GM18511 (cell line): ENCODE results near the gene DSN1.

Experiments
- ATAC-seq: cut with Tn5 transposase; IDR thresholded peaks from one replicate; pipeline ENCODE4 v1.9.1; 2021; ENCODE audit warnings: mild to moderate bottlenecking, moderate library complexity; ENCODE audit not compliant: unreplicated experiment

DSN1 gene

DNA sequence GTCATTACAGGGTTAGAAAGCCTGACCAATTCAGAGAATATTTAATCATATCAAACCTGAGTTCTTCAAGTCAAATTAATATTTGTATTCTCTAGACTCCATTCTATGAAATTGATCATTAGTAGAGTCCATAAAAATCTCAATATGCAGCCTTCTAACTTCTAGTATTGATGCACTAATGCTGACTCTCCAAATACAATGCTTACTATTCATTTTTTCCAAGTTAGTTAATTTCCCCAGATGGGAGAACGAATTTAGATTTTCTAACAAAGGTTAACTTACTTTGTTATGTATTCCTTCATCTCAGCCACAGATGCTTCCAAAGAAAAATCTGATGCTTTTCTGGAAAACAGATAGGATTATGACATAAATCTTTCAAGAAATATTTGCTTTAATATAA, 15.3 kb downstream of the DSN1 start:
- no peak for ATAC-seq

DNA sequence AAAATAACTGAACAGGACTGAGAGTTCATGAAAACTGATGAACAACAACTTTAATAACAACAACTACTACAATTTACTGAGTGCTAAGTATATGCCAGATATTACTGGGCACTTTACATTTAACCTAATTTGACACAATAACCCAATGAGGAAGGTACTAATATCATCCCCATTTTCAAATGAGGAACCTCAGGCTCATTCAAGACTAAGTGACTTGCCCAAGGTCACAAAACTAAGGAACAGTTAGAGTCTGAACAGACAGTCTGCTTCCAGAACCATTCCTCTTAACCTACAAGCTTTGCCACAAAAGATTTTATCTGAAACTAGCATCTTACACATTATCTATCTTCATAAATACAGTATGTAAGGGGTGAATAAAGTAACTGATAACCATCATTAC, 17.1 kb downstream of the DSN1 start:
- ATAC-seq, result no peak

DNA sequence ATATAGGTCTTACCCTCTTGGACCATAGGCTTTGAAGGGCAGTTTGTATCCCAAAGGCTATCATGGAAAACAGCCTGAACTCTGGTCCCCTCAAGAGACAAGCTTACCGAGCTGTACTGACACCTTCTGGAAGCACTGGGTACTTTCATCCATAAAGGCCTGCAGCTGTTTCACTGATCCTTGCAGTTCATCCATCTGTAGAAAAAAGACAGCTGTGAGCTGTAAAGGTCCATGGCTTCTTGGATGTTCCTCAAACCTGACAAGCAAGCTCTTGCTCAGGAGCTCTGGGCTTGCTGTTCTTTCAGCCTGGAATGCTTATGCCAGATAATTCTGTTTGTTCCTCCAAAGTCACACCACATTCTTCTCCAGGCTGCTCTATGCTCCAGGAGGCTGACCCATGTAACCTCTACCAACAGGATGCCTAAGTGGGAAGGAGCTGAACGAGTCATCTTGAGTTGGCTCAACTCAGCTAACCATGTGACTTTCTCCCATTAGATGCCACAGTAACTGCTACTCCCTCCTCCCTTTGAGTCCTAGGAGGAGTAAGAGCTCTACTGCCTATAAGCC, 18.8 kb downstream of the DSN1 start:
- ATAC-seq, result no peak

DNA sequence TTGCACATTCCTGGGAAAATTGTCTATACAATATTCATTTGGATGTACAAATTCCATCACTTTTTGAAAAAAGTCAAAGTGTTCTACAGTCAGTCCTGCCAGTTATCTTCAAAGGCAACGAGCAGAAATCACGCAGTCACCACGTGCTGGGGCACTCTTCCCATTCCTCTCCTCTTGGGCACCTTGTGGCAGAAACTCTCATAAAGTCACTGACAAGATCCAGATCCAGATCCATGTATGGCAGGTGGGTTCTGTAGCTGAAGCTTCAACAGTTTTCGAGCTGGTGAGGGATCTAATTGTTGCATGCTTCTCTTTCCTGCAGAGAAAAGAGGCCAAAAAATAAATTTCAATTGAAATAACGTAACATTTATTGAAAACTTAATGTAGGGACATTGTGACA, 21.0 kb downstream of the DSN1 start:
- no peak for ATAC-seq

DNA sequence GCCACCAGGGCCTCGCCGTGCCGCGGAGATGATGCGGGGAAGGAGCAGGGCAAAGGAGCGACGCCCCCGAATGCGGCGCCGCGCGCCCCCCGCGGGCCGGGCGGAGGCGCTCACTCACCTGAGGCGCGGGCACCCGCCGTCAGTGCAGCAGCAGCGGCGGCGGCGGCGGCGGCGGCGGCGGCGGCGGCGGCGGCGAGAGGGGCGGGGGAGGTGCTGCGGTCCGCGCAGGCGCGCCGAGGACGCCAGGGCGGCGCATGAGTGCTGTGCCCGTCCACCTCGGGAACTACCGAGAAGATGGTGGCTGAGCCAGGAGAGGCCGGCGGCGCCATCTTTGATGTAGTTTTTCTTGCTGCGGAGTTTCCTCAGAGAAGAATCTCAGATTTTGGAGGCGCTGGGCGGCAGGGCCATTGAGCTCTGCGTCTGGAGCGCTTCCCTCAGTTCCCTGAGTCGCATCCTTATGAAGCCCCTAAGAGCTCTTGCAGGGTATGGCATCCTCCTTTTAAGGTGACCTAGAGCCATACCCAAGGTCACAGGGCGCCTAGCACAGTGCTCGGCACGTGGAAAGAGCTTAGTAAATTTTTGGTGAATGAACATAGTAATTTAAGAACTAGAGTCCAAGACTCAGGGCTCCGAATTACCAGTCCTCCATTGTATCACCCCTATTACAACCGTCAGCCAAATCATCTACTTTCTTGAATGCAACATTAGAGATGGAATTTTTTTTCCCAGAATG, 27.5 kb downstream of the DSN1 start, which contains the start of gene NDRG3:
Gene NDRG3 (minus strand): TSS at position 164 of the 733 bp plus-strand sequence. CDS start 24,355 bp downstream, outside the sequence.
- peak; percentile 93 for ATAC-seq

DNA sequence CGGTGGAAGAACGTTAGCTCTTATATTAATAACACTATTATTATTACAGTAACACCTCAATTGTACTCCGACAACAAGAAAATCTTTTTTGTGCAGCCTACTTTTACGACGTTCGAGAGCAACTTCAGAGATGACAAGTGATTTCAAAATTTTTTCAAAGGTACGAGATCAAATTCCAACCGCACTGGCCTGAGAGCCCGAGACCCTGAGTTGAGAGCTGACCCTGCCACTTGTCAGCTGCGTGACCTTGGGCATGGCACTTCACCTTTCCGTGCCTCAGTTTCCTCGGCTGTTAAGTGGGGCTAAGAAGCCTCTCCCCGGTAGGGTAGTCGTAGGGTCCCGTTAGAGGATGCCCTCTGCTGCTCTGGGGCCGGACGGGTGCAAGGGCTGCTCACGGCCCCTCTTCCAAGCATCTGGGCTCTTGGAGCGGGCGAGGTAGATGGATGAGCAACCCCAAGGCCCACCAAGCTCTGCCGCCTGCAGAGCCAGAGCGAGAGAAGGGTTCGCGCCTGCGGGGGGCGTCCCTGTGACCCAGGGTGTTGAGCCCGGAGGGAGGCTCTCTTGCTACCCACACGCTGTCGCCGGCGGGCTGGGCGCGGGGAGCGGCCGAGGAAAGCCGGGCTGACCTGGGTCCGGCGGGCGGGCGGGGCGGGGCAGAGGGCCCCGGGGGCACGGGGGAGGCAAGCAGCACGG, 28.2 kb downstream of the DSN1 start:
- ATAC-seq, result peak; percentile 50

DNA sequence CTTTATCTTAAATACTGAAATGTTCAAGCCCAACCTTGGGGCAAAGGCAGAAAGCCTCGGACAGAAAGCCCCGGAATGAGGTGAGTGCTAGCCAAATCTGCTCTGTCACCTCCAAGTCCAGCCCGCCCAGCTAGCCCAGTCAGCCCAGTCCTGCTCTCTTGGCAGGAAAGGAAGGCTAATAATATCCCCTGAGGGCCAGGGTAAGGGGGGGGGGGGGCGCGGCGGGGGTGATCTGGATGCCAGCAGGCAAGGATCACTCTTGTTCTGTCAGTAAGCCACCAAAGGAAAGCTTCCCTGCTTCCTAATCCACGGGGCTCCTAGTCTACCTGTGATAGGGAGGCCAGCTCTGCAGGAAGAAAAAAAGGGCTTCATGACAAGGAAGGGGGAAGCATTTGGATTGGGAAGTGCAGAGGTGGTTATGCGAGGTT, 28.8 kb downstream of the DSN1 start:
- ATAC-seq, result no peak

DNA sequence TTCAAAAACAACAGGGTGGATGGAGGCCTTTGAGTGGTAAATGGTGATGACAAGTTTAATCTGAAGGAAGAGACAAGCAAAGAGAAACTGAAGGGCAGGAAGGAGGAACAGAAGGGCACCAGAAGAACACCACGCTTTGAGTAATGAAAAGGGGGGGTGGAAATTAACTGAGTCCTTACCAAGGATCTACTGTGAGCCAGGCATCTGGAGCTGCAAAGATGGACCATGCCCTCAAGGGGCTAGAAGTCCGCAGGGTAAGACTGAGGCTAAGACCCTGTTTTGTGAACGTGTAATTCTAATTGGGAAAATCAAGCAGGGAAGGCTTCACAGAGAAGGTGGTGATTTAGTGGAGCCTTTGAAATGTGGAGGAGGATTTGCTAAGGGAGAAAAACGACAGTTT, 29.3 kb downstream of the DSN1 start:
- ATAC-seq, result no peak

DNA sequence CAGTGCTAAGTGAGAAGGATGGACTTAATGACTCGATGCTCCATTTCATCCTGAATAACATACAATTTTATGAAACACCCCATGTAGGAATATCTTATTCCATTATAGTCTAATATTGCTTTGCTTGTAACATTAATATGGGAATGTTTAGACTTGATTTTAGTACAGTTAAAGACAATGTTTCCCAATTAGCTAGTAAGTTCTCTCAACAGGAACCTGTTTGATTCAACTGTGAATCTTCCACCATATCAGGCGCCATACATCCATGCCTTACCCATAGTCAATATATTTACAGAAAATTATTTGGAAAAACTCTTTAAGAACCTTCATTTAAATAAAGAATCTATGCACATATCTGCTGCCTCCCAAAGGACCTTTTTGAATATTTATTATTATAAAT, 31.0 kb downstream of the DSN1 start:
- ATAC-seq, result no peak

DNA sequence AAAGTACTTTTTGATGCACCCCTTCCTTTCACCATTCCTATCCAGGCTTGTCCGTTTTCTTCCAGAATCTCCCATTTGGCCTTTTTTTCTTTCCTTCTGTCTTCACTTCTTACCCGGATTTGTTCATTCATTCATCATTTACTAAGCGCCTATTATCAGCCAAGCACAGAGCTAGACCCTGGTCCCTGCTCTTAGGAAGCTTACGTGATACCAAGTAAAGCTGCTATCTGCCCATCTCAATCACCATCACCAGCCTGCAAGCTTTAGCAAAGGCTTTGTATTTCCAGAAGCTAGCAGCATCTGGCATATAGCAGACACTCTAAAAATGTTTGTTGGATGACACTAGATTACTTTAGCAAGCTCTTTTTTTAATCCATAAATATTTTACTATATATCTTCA, 32.5 kb downstream of the DSN1 start:
- ATAC-seq, result no peak

DNA sequence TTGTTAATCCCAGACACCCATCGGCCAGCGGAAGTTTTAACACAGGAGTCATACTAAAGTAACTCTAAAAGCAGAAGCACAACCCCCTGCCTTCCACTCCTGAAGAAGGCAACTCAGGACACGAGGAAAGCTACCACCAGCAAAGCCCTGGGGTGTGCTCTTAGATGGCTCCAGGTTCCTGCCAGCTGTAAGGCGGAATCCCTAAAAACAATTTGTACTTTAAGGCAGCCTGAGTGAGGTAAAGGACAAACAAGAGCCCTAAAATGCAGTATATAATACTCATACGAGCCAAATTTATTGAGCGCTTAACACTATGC, 36.4 kb downstream of the DSN1 start:
- no peak for ATAC-seq

DNA sequence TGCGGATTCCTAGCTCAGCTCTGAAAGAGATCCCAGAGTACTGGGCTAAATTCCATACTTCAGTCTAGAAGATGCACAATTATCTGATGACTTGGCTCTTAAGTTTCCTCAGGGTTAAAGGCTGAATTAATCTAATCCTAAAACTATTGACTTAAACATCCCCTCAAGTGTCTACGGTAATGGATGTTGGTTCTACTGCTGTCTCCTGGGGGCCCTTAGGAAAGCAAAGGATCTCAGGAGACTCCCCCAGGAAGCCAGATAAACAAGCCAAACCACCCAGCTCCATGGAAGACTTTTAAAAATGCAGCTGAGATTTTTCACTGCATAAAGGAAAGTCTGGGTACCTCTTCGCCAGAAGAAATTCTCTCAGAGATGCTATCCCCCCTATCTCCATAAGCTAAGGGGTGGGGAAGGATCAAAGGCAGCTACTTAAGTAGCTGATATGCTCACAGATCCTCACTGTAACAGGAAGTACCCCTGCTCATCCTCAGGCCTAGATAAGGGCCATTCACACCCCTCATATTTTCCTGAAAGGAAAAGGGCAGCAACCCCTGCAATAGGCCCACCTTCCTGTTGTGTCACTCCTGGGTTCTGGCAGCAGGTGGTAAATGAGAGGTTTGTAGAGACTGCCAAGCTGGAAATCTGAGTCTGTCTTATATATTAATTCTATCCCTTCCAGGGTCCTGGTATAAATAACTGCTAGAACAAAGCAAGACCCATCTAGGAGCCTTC, 36.9 kb downstream of the DSN1 start:
- no peak for ATAC-seq

DNA sequence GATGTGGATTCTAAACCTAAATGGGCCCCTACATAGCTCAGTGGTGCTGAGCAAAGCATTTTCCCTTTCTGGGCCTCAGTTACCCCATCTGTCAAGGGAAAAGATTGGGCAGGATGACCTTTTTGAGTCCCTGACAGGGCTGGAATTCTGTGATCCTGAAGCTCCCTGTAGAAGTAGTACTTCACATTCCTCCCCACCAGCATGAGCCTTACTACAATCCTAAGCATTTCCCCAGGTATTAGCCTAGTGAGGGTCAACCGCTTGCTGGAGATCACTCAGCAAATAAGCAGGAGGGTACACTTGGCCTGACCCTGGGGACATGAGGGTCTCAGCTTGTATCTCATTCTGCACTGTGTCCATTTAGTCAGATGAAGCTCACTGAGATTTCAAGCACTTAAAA, 41.1 kb downstream of the DSN1 start:
- no peak for ATAC-seq

DNA sequence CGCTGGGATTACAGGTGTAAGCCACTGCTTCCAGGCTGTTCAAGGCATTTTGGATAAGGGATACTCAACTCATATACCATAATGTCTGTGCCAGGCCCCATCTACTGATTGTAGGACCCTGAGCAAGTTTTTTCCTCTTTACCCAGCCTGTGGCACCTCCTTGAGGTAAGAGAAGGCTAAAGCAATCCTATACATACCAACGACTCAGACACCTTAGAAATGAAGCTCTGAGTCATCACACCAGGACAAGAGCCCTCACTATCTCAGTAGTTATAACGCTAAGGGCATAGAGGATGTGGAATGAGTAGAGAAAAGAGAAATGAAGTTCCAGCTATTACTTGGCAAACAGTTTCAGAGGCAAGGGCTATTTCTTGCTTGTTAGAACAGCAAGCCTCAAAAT, 44.6 kb downstream of the DSN1 start:
- ATAC-seq, result no peak

DNA sequence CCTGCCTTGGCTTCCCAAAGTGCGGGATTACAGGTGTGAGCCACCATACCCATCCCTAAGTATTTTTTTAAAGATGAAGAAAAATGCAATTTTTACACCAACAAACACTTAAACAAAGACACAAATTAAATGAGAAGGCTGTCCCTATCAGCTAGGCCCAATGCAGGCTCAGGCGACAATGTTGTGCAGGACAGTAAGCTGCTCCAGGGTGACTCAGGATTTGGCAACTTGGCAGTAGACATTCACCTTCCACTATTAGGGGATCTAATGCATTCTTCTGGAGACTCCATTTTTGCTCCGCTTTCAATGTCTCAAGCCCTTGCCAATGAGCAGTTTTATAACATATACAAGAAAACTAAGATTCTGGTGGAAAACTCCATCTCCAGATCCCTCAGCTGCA, 47.4 kb downstream of the DSN1 start:
- no peak for ATAC-seq

DNA sequence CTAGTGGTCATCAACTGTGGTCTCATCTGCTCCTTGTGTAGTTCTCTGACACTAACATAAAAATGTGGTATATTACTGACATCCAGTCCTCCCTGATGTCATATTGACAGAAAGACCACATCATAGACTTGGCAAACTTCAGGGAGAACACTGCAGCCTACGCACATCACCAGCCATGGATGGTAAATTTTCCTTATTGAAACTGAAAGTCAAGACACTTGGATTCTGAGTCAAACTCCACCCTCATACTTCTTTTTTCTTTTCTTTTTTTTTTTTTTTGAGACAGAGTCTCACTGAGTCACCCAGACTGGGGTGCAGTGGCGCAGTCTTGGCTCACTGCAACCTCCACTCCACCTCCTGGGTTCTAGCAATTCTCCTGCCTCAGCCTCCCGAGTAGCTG, 53.1 kb downstream of the DSN1 start:
- ATAC-seq, result no peak

DNA sequence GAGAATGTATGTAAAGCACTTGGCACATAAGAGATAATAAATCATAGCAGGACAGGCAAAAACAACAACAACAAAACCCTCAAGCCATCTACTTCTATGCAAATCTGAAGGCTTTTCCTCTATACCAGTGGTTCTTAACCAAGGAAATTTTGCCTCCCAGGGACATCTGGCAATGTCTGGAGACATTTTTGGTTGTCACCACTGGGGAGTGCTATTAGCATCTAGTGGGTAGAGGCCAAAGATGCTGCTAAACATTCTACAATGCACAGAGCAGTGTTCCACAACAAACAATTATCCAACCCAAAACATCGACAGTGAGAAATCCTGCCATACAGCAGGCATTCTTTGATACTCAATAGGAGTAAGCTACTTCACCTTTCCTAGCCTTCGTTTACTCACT, 55.9 kb downstream of the DSN1 start:
- ATAC-seq, result no peak

DNA sequence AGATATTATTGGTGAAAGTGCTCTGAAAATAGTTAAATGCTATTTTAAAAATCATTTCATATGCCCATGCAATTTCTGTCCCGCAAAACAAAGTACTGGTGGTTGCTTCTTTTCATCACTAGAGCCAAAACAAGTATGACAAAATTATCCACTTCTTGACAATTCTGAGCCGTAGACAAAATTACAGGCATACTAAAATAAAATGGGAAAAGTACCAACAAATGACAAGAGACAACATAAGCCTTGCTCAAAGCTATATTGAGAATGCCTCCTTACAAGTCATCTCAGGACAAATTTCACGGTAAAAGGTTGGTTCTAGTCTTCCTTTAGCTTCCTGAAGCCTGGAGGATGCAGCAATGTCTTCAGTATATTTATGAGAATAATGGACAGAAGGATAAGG, 56.5 kb downstream of the DSN1 start:
- ATAC-seq, result no peak

DNA sequence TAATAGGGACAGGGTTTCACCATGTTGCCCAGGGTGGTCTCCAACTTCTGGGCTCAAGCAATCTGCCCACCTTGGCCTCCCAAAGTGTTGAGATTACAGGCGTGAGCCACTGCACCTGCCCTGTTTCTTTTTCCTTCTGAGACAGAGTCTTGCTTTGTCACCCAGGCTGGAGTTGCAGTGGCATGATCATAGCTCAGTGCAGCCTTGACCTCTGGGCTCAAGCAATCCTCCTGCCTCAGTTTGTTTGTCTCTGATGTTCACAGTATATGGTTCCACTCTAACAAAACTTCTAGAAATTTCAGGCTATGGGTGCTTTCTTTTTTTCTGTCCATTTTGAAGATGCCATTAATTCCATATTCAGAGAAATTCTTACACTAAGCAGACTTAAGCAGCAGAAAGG, 60.8 kb downstream of the DSN1 start:
- ATAC-seq, result no peak

DNA sequence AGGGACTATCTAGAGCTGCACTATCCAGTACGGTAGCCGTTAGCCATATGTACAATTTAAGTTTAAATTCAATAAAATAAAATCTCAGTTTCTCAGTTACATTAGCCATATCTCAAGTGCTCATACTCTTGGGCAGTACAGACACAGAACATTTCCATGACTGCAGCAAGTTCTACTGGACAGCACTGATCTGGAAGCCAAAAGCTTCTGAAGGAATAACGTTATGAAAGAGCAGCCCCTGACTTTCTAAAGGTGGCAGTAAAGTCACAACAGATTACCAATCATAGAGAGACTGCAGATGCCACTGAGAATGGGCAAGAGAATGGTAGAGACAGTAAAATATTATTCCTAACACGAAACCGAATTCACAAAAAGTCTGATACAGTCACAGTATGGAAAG, 64.4 kb downstream of the DSN1 start:
- ATAC-seq, result no peak

DNA sequence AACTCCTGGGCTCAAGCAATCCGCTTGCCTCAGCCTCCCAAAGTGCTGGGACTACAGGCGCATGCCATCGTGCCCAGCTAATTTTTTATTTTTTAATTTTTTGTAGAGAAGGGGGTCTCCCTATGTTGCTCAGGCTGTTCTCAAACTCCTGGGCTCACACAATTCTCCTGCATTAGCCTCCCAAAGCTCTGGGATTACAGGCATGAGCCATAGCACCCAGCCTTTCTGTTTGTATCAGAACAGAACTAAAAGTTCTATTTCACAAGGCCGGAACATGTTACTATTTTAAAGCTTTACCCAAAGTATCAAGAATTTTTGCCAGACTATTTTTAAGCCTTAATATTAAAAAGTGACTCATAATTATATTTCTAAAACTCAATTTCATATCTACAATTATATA, 70.0 kb downstream of the DSN1 start:
- no peak for ATAC-seq
